ENCODE results near the gene SLC9A4.

GRCh38 chr2:102522890-102523289, 49.9 kb downstream of the SLC9A4 start:
- TF ChIP-seq, protein P1, sequence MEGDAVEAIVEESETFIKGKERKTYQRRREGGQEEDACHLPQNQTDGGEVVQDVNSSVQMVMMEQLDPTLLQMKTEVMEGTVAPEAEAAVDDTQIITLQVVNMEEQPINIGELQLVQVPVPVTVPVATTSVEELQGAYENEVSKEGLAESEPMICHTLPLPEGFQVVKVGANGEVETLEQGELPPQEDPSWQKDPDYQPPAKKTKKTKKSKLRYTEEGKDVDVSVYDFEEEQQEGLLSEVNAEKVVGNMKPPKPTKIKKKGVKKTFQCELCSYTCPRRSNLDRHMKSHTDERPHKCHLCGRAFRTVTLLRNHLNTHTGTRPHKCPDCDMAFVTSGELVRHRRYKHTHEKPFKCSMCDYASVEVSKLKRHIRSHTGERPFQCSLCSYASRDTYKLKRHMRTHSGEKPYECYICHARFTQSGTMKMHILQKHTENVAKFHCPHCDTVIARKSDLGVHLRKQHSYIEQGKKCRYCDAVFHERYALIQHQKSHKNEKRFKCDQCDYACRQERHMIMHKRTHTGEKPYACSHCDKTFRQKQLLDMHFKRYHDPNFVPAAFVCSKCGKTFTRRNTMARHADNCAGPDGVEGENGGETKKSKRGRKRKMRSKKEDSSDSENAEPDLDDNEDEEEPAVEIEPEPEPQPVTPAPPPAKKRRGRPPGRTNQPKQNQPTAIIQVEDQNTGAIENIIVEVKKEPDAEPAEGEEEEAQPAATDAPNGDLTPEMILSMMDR (IDR thresholded peaks at IDR 0.05 in 2 of 3, conservative IDR thresholded peaks at IDR 0.05 in 1 of 3; ENCODE audit: borderline replicate concordance in 1 of 3, insufficient read depth in 1 of 3, low read depth in 2 of 3, low read length in 2 of 3), result no peak
- TF ChIP-seq RAD21 (IDR thresholded peaks at IDR 0.05; ENCODE audit: low read depth) (no peak), POLR2AphosphoS5 (IDR thresholded peaks at IDR 0.05; ENCODE audit: low read depth, low read length) (no peak), SP1 (IDR thresholded peaks at IDR 0.05; ENCODE audit: low read depth) (no peak), EZH2 (IDR thresholded peaks at IDR 0.05) (no peak), TCF7L2 (IDR thresholded peaks at IDR 0.05; ENCODE audit: borderline replicate concordance, extremely low read depth, insufficient read depth, insufficient read length) (no peak)
- TF ChIP-seq, protein P2, sequence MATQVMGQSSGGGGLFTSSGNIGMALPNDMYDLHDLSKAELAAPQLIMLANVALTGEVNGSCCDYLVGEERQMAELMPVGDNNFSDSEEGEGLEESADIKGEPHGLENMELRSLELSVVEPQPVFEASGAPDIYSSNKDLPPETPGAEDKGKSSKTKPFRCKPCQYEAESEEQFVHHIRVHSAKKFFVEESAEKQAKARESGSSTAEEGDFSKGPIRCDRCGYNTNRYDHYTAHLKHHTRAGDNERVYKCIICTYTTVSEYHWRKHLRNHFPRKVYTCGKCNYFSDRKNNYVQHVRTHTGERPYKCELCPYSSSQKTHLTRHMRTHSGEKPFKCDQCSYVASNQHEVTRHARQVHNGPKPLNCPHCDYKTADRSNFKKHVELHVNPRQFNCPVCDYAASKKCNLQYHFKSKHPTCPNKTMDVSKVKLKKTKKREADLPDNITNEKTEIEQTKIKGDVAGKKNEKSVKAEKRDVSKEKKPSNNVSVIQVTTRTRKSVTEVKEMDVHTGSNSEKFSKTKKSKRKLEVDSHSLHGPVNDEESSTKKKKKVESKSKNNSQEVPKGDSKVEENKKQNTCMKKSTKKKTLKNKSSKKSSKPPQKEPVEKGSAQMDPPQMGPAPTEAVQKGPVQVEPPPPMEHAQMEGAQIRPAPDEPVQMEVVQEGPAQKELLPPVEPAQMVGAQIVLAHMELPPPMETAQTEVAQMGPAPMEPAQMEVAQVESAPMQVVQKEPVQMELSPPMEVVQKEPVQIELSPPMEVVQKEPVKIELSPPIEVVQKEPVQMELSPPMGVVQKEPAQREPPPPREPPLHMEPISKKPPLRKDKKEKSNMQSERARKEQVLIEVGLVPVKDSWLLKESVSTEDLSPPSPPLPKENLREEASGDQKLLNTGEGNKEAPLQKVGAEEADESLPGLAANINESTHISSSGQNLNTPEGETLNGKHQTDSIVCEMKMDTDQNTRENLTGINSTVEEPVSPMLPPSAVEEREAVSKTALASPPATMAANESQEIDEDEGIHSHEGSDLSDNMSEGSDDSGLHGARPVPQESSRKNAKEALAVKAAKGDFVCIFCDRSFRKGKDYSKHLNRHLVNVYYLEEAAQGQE (IDR thresholded peaks at IDR 0.05; ENCODE audit: low read depth), result no peak
- TF ChIP-seq, protein P3, sequence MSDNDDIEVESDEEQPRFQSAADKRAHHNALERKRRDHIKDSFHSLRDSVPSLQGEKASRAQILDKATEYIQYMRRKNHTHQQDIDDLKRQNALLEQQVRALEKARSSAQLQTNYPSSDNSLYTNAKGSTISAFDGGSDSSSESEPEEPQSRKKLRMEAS (IDR thresholded peaks at IDR 0.05), result no peak
